Panc1 (cell line): ENCODE data around the gene TNNT3.

Source experiments
- CTCF ChIP-seq: fragments of 450-650 bp; IDR thresholded peaks from 2 replicates; pipeline ENCODE4 v1.5.1; 2017; ENCODE audit warnings: mild to moderate bottlenecking
- POLR2AphosphoS5 ChIP-seq: IDR thresholded peaks from 2 replicates; pipeline ENCODE4 v1.6.1; 2012; ENCODE audit warnings: mild to moderate bottlenecking, low read depth, low read length, moderate library complexity
- SIN3A ChIP-seq: IDR thresholded peaks from 2 replicates; pipeline ENCODE4 v1.6.1; 2012; ENCODE audit warnings: low read depth, mild to moderate bottlenecking, low read length, moderate library complexity, borderline replicate concordance; ENCODE audit not compliant: insufficient read depth

DNA sequence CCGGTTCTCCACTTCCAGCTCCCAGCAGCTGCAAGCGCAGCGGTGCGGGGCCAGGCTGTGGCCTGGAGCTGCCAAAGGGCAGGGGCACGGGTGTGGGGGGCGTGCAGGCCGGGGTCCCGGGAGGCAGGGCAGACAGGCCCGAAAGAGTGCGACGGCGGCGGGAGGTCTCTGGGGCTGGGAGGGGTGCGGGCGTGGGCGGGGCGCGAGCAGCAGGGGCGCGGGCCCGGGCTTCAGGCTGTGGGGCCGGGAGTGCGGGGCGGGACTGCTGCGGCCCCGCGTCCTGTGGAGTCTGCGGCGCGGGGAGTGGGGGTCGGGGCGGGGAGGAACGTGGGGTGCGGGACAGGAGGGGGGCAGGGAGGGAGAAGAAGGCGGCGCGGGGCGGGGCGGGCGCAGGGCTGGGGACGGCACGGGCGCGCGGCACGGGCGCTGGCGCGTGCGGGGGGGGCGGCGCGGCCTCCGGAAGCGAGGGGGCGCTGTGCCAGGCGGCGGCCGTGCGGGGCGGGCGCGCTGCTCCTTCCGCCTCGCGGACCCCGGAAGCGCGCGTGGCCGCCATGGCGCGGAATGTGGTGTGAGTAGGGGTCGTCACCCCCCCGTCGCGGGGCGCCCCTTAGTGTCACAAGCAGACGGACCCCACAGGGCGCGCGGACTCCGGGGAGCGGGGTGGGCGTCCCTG is 27.4 kb downstream of the TNNT3 start, which contains the start of gene MRPL23:
- TF ChIP-seq CTCF (no peak), SIN3A (no peak), POLR2AphosphoS5 (no peak)
